Embryonic facial prominence (tissue), 1 donor: ENCODE measurements around the gene CNR2.
"Not testable (repeated sequence)": the region's sequence is repeated elsewhere in the genome, so short reads cannot be mapped to it uniquely, and the experiment has no call there.

Source experiments
- DNase-seq: peaks from one replicate; pipeline ENCODE4 v3.0.0-alpha.2; 2016; ENCODE audit errors: extremely low spot score

The CNR2 gene

DNA sequence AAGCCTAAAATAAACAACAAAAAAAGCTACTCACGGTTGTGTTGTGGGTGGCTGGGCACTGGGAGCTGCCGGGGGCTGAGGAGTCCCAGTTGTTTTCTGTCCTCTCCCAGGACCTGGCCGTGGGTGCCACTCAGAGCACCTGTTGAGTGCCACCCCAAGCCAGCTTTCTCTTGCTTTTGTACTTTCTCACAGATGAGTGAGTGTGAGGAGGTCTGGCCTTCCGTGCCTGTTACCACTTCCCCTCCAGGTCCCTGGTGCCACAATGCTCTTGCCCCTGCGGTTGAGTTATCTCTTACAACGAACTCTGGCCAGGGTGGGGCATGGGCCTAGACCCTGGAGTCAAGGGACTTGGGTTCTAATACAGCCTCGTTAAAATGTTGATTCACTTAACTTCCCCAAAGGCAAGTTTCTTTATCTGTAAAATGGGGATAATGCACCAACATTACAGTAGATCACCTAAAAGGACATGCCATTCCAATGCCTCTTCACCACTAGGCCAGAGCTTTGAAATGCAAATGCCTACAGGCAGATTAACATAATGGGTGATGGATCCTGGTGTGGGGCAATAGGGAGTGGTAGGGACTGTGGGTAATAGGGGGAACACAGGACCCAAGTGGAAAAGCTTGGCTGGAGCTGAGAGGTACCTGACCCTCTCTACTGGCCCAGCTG, at the start of gene CNR2:
TSS of gene CNR2 (minus strand) at position 151 of the 669 bp plus-strand sequence. CDS start 37,745 bp downstream, outside the sequence.
- DNase-seq: no peak

GRCh38 chr1:23960291-23961020, 47.3 kb upstream of the CNR2 start:
- peak; percentile 37 for DNase-seq

DNA sequence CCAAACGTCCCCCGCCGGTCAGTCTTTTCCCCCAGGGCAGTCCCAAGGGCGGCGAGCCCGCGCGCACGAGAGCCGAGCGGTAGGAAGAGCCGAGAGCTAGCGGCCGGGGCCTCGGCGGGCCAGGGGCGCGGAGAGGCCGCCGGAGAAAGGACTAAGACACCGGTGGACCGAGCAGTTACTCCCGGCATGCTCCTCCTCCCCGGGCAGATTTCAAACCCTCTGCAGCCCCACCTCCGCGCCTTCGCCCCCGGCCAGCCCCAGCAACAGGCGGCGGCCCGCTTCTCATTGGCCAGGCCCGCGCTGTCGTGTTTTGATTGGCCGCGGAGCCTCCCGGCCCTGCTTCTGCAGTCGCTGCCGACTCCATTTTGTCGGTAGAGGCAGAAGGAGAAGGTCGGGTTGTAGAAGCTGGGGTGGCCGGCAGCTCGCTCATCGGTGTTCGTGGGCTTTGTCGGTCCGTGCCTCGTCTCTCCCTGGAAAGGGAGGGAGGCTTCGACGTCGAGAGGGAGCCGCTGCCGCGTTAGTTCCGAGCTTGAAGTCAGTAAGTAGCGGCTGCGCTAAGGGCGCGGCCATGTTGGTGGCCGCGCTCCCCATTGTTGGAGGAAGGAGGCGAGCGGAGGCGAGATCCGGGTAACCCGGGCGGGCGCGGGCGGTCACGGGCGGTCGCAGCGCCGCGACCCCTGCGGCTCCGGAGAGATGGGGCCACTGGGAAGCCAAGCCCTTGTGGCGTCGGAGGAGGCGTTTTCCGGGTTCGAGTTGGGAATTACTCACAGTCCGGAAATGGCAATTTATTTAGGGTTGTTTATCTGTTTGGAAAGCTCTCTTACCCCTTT, 46.5 kb upstream of the CNR2 start, which contains the start of gene PNRC2:
TSS of gene PNRC2 (plus strand) at position 368 of the 830 bp plus-strand sequence. CDS start 1,630 bp downstream, outside the sequence.
- DNase-seq: peak; percentile 94

- DNase-seq: peak; percentile 75
Observed at GRCh38 chr1:23958810-23959460, 45.8 kb upstream of the CNR2 start.

GRCh38 chr1:23958040-23958809, 45.1 kb upstream of the CNR2 start:
- DNase-seq: not testable (repeated sequence)

- DNase-seq: peak; percentile 6
Observed at GRCh38 chr1:23957096-23957495, 43.9 kb upstream of the CNR2 start.

GRCh38 chr1:23953020-23953419, 39.9 kb upstream of the CNR2 start:
- DNase-seq: peak; percentile 4

DNA sequence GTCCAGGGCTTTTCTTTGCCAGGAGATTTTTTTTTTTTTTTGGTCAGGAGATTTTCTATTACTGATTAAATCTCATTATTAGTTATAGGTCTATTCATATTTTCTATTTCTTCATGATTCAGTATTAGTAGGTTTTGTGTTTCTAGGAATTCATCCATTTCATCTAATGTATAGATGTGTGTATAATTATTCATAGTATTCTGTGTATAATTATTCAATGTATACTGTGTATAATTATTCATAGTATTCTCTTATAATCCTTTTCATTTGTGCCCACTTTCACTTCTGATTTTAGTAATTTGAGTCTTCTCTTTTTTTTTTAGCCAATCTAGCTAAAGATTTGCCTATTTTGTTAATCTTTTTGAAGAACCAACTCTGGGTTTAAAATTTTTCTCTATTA, 34.2 kb upstream of the CNR2 start:
- DNase-seq: no peak

- DNase-seq: no peak
Observed at GRCh38 chr1:23936481-23937176, 23.5 kb upstream of the CNR2 start.

DNA sequence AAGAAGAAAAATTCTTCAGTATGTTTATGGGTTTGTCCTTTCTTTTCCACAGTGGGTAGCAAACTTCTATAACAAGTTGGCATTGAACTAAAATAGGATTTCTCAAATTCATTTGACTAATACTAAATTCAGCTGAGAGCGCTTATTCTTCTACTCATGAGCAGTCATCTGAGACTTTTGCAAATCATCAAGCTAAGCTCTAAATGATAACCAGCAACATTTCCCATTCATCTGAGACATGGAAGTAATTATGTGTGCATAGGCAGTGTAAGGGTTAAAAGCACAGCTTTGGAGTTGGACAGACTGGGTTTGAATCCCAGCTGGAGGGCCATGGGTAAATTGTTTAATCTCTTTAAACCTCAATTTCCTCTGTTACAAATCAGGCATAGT, 18.3 kb upstream of the CNR2 start:
- DNase-seq: peak; percentile 7

- DNase-seq: peak; percentile 74
Observed at GRCh38 chr1:23930861-23931490, 17.8 kb upstream of the CNR2 start.

- no peak for DNase-seq
Observed at GRCh38 chr1:23930270-23930669, 17.1 kb upstream of the CNR2 start.

GRCh38 chr1:23928789-23929188, 15.6 kb upstream of the CNR2 start:
- DNase-seq: no peak

- DNase-seq: no peak
Observed at GRCh38 chr1:23927097-23927496, 13.9 kb upstream of the CNR2 start.

GRCh38 chr1:23925279-23925678, 12.1 kb upstream of the CNR2 start:
- DNase-seq: no peak

DNA sequence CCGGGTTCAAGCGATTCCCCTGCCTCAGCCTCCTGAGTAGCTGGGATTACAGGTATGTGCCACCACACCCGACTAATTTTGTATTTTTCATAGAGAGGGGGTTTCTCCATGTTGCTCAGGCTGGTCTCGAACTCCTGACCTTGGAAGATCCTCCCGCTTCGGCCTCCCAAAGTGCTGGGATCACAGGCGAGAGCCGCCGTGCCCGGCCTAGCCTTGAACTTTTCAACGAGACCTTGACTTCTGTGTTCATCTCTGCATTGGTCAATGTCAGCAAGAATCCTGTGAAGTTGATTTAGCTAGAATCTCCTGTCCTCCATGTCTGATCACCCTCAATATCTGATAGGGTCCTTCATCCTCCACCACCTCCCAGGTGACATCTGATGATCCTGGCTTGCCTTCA, 11.4 kb upstream of the CNR2 start:
- DNase-seq: no peak

GRCh38 chr1:23923592-23924499, 10.7 kb upstream of the CNR2 start:
- no peak for DNase-seq

DNA sequence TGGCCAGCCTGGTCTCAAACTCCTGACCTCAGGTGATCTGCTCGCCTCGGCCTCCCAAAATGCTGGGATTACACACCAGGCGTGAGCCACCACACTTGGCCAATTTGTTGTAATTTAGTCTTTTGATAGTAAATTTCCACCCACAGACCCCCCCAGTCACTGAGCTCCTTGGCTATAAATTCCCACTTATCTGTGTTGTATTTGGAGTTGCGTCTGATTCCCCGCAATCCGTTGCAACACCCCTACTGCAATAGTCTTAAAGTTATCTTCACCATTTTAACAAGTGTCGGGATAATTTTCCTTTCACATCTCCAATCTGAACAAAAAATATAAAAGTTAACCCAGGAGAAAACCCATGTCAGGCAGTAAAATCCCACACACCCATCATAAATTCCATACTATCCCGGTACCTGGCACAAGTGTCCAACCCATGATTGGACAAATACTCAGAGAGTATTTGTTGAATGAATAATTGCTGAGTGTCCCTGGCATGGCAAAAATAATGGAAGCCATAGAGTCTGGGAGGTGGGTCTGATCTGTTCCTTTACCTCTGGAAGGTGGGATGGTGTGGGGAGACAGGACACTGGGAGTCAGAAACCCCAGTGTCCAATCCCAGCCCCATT, 9.3 kb upstream of the CNR2 start:
- no peak for DNase-seq
